Hepatocyte (in vitro differentiated cells): ENCODE measurements around the gene PRKRA. TPM values are rescaled to one million over a fixed set of nuclear protein-coding genes. Genes with fewer than 3 reads are reported as not detected.
A peak's percentile ranks its signal among the peaks of the same experiment; 100 is the strongest.

ENCODE experiments used
- DNase-seq: peaks from one replicate; pipeline ENCODE4 v3.0.0-alpha.2; 2016; ENCODE audit warnings: low spot score
- H2AFZ ChIP-seq: fragments of 200-600 bp; sonication (generic); 2 replicates; pipeline ENCODE4 v1.6.0; 2016; ENCODE audit warnings: antibody characterized with exemption, mild to moderate bottlenecking
- H3K27ac ChIP-seq: fragments of 200-600 bp; sonication (generic); 2 replicates; pipeline ENCODE4 v1.5.1; 2016; ENCODE audit warnings: mild to moderate bottlenecking
- H3K27me3 ChIP-seq: fragments of 200-600 bp; sonication (generic); 2 replicates; pipeline ENCODE4 v1.6.1; 2016
- H3K36me3 ChIP-seq: fragments of 200-600 bp; sonication (generic); replicated peaks from 2 replicates; pipeline ENCODE4 v1.5.1; 2016; ENCODE audit warnings: low read depth; ENCODE audit not compliant: insufficient read depth
- H3K4me1 ChIP-seq: fragments of 200-600 bp; sonication (generic); 2 replicates; pipeline ENCODE4 v1.5.1; 2016; ENCODE audit warnings: mild to moderate bottlenecking, moderate library complexity; ENCODE audit not compliant: insufficient read depth
- H3K4me2 ChIP-seq: fragments of 200-600 bp; sonication (generic); 2 replicates; pipeline ENCODE4 v1.6.0; 2016
- H3K4me3 ChIP-seq: fragments of 200-600 bp; sonication (generic); 2 replicates; pipeline ENCODE4 v1.5.1; 2016; ENCODE audit warnings: mild to moderate bottlenecking
- H3K79me2 ChIP-seq: fragments of 200-600 bp; sonication (generic); 2 replicates; pipeline ENCODE4 v1.6.0; 2017; ENCODE audit warnings: mild to moderate bottlenecking
- H3K9me2 ChIP-seq: fragments of 200-600 bp; sonication (generic); replicated peaks from 2 replicates; pipeline ENCODE4 v1.6.0; 2017; ENCODE audit warnings: mild to moderate bottlenecking; ENCODE audit not compliant: insufficient read depth
- H3K9me3 ChIP-seq: fragments of 200-600 bp; sonication (generic); 2 replicates; pipeline ENCODE4 v1.5.1; 2016; ENCODE audit warnings: low read depth, mild to moderate bottlenecking
- H4K20me1 ChIP-seq: fragments of 200-600 bp; sonication (generic); 2 replicates; pipeline ENCODE4 v1.6.0; 2016; ENCODE audit warnings: mild to moderate bottlenecking; ENCODE audit not compliant: insufficient read depth, poor library complexity, severe bottlenecking
- EZH2 ChIP-seq: fragments of 200-600 bp; sonication (generic); IDR thresholded peaks from 2 replicates; pipeline ENCODE4 v1.6.1; 2016; ENCODE audit warnings: antibody characterized with exemption, mild to moderate bottlenecking, borderline replicate concordance
- EZH2phosphoT487 ChIP-seq: fragments of 200-600 bp; sonication (generic); IDR thresholded peaks from one replicate; pipeline ENCODE4 v1.6.1; 2018; ENCODE audit warnings: antibody characterized with exemption, mild to moderate bottlenecking, low read depth, moderate library complexity; ENCODE audit not compliant: unreplicated experiment, severe bottlenecking
- WGBS: methylation state at CpG from one replicate; pipeline ENCODE4 v1.1.6; 2016; ENCODE audit warnings: low lambda C conversion rate; ENCODE audit errors: missing lambda C conversion rate; 5-methylcytosine and 5-hydroxymethylcytosine counted together
- polyA plus RNA-seq: library from polyadenylated mRNA; unstranded; fragments of >200 nt; fragmentation: Nextera tagmentation; extraction: Ambion mirVana; gene quantifications from 2 replicates; pipeline ENCODE4 v1.2.1, GENCODE V29; 2016
- total RNA-seq: library from RNA; depleted of rRNA; stranded (reverse); fragments of >200 nt; gene quantifications from 2 replicates; pipeline ENCODE4 v1.2.3, GENCODE V29; 2014
- TF ChIP-seq, protein P1 (sequence below): fragments of 200-600 bp; sonication (generic); IDR thresholded peaks from 2 replicates; pipeline ENCODE4 v1.5.1; 2016; ENCODE audit warnings: antibody characterized with exemption, mild to moderate bottlenecking; ENCODE audit not compliant: poor library complexity

Gene PRKRA
- total and polyA plus RNA-seq, 2 experiments from 2014 or later: 33.4 to 53.0 TPM

- H3K4me1 ChIP-seq: no peaks in the 10 kb centered on the region
- H2AFZ ChIP-seq: no peak overlapping the region
- DNase-seq: peak; percentile 67
- no peak overlapping the region for H3K4me2 ChIP-seq
- WGBS: 14% methylated on average over 7 of the region's 7 CpGs
- no peaks in the 10 kb centered on the region for H3K9me2 ChIP-seq
- no peaks in the 10 kb centered on the region for H3K79me2 ChIP-seq
- no peaks in the 10 kb centered on the region for H3K9me3 ChIP-seq
- H3K27me3 ChIP-seq: no peaks in the 10 kb centered on the region
- no peaks in the 10 kb centered on the region for H4K20me1 ChIP-seq
- no peak overlapping the region for H3K27ac ChIP-seq
- no peak overlapping the region for H3K4me3 ChIP-seq
- H3K36me3 ChIP-seq: no peaks in the 10 kb centered on the region
- TF ChIP-seq EZH2phosphoT487 (no peak), EZH2 (no peak)
- TF ChIP-seq, protein P1, sequence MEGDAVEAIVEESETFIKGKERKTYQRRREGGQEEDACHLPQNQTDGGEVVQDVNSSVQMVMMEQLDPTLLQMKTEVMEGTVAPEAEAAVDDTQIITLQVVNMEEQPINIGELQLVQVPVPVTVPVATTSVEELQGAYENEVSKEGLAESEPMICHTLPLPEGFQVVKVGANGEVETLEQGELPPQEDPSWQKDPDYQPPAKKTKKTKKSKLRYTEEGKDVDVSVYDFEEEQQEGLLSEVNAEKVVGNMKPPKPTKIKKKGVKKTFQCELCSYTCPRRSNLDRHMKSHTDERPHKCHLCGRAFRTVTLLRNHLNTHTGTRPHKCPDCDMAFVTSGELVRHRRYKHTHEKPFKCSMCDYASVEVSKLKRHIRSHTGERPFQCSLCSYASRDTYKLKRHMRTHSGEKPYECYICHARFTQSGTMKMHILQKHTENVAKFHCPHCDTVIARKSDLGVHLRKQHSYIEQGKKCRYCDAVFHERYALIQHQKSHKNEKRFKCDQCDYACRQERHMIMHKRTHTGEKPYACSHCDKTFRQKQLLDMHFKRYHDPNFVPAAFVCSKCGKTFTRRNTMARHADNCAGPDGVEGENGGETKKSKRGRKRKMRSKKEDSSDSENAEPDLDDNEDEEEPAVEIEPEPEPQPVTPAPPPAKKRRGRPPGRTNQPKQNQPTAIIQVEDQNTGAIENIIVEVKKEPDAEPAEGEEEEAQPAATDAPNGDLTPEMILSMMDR: peak; percentile 71
These were observed 53.9 kb downstream of the PRKRA start for GRCh38 chr2:178397002-178397605.

DNA sequence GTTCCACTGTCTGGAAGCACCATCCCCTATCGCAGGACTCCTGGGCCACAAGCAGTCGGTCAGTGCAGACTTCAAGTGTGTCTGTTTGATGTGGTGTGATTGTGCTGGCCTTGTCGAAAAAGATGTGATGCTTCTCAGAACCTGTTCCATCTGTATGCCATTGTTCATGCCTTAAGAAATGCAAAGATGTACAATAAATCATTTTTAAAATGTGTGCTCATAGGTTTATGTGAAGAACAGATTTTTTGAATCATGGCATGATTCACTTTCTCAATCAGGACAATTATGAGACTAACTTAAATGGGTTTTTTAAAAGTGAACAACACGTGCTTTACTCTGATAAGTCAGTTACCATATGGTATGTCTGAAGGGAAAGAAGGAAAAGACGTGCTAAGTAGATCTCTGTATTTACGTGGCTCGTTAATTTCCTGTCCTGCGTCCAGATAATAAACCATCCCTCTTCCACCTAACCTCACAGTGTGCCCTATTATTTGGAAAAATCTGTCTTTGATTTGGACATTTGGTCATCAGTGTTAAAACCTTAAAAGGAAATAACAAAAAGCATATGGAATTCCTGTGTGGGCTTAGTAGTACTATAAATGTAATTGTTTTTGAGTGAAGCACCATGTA lies 54.9 kb downstream of the PRKRA start:
- H3K4me3 ChIP-seq: no peak overlapping the region
- no peaks in the 10 kb centered on the region for H3K36me3 ChIP-seq
- H3K9me3 ChIP-seq: no peaks in the 10 kb centered on the region
- DNase-seq: no peak
- no peaks in the 10 kb centered on the region for H3K27me3 ChIP-seq
- H3K79me2 ChIP-seq: no peaks in the 10 kb centered on the region
- peak overlapping the region; percentile 3 for H3K4me2 ChIP-seq
- no peaks in the 10 kb centered on the region for H4K20me1 ChIP-seq
- no peak overlapping the region for H2AFZ ChIP-seq
- TF ChIP-seq EZH2phosphoT487 (no peak), EZH2 (no peak)
- TF ChIP-seq, protein P1: no peak
- 53% methylated on average over 8 of the region's 8 CpGs for WGBS
- H3K9me2 ChIP-seq: no peaks in the 10 kb centered on the region
- peak overlapping the region; percentile 50 for H3K27ac ChIP-seq
- H3K4me1 ChIP-seq: no peaks in the 10 kb centered on the region

DNA sequence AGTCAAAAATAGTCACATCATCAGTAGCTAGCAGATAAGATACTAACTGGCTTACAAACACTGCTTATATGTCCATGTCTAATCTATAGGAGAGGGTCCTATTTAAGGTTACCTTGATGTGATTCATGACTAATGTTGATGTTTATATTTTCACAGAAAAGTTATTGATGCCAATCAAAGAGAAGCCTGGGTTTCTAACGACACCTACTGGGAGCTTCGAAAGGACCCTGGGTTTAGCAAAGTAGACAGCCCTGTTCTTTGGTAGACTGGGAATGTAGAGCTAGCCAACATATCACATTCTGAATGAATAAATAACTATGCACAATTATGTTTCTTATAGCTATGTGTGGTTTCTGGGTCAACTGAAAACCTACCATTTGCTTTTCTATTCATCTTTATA lies 55.7 kb downstream of the PRKRA start:
- 91% methylated on average over 2 of the region's 2 CpGs for WGBS
- Histone ChIP-seq H3K4me3 (no peak overlapping the region), H3K9me3 (no peaks in the 10 kb centered on the region), H3K27me3 (no peaks in the 10 kb centered on the region), H3K79me2 (no peaks in the 10 kb centered on the region), H3K36me3 (no peaks in the 10 kb centered on the region), H4K20me1 (no peaks in the 10 kb centered on the region), H3K4me1 (no peaks in the 10 kb centered on the region), H3K4me2 (no peak overlapping the region), H3K27ac (no peak overlapping the region), H2AFZ (no peak overlapping the region), H3K9me2 (no peaks in the 10 kb centered on the region)
- DNase-seq: no peak
- TF ChIP-seq EZH2: no peak
- TF ChIP-seq EZH2phosphoT487: no peak
- TF ChIP-seq, protein P1: no peak
